NCI-H526 (cell line): ENCODE results near the gene UQCRC1.

Source experiments
- DNase-seq, 2 experiments: peaks; one replicate each; lab custom pipeline; 2025; lab: John Stamatoyannopoulos, UW

UQCRC1 gene

DNA sequence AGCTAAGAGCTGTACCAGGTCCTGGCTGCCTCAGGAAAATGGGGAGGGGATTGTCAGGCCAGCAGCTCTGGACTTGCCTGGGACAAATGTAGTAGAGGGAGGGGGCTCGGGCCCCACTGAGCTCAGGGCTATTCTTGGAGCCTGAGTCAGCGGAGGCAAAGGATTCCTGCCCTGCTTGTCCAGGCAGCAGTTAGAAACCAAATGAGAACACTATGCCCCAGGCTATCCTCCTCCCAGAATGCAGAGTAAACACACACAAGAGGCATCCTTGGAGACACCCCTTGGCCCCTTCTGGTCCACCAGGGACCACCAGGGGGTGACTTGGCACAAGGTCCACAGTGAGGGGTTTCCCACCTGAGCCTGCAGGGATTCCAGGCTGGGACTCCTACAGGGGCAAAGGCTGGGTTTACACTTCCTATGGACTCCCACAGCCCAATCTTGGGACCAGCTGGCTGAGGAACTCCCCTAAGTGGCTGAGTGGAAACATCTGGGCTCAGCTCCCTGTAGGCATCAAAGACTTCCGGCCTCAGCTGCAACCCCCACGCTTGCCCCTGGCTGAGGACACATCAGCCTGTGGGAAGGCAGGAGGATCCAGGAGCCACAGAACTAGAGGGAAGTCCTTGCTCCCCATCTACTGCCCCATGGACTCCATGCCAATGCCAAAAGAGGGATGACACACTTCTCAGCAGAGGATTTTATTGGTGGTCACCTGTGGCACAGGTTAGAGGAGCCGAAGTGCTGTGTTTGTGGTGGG is 10.9 kb downstream of the UQCRC1 start:
- DNase-seq = peak in 1 of 2 experiments; percentile 30

DNA sequence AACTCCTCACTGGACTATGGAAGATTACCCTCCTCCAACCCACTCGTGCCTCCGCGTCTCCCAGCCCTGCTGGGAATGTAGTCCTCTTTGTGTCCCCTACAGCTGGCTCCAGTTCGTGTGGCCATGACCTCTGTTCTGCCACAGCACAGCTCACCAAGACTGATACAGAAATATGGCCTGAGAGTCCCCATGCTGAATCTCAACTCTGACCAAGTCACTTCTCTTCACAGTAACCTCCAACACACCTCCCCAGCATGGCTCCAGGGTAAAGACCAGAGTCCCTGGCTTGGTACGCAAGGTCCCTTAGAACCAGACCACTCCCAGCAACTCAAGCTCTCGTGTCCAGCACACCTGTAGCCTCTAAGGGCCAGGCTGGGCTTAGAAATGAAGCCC is 12.0 kb downstream of the UQCRC1 start:
- DNase-seq = no peak

DNA sequence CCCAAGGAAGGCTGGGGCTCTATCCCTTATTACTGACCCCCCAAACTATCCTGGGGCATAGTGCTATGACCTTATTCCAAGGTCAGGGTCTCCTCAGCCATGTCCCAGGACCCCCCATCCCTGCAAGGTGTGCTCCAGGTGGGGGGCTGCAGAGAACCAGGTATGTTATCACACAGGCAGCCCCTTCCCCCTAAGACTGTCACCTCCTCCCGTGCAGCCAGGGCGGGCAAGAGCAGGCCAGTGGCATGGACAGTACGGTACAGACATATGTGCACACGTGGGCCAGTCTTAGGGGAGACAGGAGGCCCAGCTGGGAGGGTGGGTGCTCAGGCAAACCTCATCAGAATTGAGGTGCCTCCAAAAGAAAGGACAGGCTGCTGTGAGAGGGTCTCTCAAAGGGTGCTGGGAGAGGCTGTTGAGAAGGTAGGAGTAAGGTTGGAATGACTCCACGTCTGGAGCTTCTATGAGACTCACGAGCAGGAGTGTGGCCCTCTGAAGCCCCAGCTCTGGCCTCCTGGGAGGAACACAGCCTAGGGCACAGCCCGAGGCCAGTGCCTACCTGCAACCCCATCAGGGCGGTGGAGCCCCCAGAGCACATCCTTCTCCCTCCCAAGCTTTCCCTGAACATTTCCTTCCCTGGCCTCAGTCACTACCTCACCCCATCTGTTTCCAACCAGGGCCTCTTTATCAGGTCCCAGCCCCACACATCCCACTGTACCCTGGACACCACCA is 12.6 kb downstream of the UQCRC1 start:
- DNase-seq = no peak

GRCh38 chr3:48596157-48596556 is 13.3 kb downstream of the UQCRC1 start:
- DNase-seq = no peak

- no peak for DNase-seq
These were observed 13.8 kb downstream of the UQCRC1 start for GRCh38 chr3:48595526-48596121.

DNA sequence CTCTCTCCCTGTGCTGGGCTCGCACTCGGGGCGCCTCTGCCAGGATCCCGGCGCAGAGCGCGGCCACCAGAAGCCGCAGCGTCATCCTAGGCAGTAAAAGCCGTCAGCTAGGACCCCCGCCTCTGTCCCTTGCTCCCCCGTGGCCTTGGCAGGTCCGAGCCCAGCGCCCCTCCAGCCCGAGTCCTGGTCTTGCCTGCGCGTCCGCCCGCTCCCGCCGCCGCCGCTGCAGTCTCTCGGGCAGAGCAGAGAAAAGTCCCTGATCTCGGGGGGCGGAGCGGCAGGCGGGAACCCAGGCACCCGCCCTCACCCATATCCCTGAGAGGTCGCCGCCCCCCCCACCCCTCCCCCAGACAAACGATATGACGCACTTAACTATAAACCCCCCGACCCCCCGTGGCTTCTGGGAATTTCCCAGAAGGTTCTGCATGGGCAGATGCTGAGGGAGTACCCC is 14.3 kb downstream of the UQCRC1 start, which contains the start of gene COL7A1:
Gene COL7A1, minus strand, starts transcription at position 255 of the 451 bp plus-strand sequence. Its CDS starts 170 bp downstream, at position 85.
- no peak for DNase-seq

- peak in 1 of 2 experiments; percentile 47 for DNase-seq
These were observed 14.9 kb downstream of the UQCRC1 start for GRCh38 chr3:48594417-48595049.

- DNase-seq = no peak
These were observed 16.1 kb downstream of the UQCRC1 start for GRCh38 chr3:48593337-48593736.

DNA sequence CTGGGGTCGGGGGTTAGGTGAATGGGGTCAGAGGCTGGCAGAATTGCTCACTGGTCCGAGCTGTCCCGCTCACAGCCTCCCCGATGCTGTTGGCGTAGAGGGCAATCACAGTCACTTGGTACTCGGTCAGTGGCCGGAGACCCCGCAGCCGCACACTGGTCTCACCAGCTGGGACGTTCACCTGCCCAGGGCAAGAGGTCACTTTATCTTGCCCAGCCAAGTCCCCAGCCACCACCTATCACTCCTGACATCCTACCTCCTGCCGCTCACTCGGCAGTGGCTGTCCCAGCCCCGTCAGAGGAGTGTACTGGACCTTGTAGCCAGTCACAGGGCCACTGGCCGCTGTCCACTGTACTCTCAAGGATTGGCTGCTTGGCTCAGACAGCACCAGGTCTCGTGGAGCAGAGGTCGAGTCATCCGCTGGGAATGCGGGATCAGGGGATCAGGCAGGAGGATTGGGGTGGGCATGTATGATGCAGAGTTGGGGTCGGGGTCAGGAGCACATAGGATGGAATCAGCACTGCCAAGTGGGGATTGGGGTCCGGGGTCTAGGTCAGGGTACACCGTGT is 16.8 kb downstream of the UQCRC1 start:
- no peak for DNase-seq

DNA sequence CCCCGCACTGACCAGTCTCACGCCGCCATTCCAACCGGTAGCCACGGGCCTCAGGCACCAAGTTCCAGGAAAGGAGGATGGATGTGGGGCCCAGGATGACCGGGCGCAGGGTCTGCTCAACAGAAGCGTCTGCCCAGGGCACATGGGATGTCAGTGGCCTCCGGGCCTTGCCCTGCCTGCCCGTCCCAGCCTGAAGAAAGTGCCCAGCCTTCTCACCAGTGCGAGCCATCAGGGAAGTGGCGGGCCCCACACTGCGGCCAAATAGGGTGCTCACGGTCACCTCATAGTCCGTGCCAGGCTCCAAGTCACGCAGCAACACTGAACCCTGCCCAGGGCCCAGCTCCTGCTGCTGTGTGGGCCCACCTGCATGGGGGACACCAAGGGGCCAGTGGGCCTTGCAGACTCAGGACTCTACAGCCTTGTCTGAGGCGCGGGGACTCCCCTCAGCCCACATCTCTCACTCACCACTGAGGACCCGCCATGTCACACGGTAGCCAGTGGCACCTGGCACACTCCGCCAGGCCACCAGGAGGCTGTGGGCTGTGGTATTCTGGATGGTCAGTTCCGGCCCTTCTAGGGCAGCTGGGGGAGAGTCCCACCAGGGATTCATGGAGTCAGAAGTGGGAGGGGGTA is 17.4 kb downstream of the UQCRC1 start:
- DNase-seq = no peak

DNA sequence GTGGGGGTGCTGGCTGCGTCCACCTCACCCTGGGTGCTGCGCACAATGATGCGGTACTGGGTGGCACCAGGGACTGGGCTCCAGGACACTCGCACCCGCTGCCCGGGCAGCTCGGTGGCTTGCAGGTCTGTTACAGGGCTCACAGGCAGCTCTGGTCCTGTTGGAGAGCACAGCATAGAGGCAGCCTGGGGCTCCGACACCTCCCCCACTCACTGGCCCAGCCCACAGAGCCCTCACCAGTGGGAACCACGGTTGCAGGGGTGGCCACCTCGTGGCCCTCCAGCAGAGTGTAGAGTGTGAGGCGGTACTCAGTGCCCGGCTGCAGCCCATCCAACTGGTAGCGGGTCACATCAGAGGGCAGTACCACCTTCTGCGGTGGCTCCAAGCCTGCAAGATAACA is 18.0 kb downstream of the UQCRC1 start:
- no peak for DNase-seq

GRCh38 chr3:48588230-48588629 is 21.2 kb downstream of the UQCRC1 start:
- no peak for DNase-seq

- no peak for DNase-seq
These were observed 21.8 kb downstream of the UQCRC1 start for GRCh38 chr3:48587686-48588085.

DNA sequence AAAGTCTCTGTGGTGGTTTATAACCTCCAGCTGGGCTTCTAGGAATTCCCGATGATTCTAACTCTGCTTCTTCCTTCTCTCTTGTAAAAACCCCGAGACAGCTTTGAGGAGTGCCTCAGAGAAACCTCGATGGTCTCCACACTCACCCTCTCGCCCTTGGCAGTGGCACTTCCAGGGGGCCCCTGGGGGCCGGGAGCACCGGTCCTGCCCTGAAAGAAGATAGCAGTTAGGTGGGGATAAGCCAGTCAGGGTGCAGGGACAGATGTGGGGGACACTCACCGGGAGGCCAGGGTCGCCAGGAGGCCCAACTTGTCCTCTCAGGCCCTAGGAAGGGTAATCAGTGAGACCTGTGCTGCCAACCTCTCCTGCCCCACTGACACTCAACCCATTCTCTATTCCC is 24.0 kb downstream of the UQCRC1 start:
- no peak for DNase-seq

GRCh38 chr3:48584836-48585235 is 24.6 kb downstream of the UQCRC1 start:
- no peak for DNase-seq

GRCh38 chr3:48581621-48582481 is 27.6 kb downstream of the UQCRC1 start:
- DNase-seq = no peak

- no peak for DNase-seq
These were observed 32.8 kb downstream of the UQCRC1 start for GRCh38 chr3:48576647-48577046.

DNA sequence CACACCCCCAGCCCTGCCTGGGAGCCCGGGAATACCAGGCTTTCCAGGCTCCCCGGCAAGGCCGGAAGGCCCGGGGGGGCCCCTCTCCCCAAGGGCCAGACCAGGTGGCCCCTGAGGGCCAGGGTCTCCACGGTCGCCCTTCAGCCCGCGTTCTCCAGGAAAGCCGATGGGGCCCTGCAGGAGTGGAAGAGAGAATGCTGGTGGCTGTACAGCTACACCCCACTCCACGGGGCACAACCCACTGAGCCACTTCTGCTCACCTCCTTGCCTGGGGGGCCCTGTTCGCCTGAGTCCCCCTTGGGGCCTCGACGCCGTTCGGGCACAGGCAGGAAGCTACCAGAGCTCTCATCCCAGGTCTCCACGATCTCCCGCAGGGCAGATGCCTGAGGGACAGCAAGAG is 34.1 kb downstream of the UQCRC1 start:
- no peak for DNase-seq

GRCh38 chr3:48573973-48574585 is 35.4 kb downstream of the UQCRC1 start:
- DNase-seq = no peak

DNA sequence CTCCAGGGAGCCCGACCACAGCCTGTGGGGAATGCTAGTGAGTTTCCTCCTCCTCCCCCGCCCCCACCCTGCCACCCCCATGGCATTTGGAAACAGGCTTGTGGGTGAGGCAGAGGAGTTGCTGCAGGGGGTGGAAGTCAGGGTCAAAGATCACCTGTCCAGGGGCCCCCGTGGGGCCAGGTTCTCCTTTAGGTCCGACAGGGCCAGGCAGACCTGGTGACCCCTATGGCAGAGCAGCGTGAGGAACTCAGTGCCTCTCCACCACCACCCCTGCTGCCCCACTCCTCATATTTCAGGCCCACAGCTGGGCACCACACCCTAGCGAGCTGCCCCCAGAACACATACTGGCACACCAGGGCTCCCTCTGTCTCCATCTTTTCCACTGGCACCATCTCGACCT is 36.9 kb downstream of the UQCRC1 start:
- DNase-seq = no peak
